ENCODE results near the gene MGRN1. TPM values are rescaled to one million over a fixed set of nuclear protein-coding genes. Genes with fewer than 3 reads are reported as not detected.

MGRN1 gene
- total RNA-seq, 1 donor from 2014 or later: 40.8 TPM

DNA sequence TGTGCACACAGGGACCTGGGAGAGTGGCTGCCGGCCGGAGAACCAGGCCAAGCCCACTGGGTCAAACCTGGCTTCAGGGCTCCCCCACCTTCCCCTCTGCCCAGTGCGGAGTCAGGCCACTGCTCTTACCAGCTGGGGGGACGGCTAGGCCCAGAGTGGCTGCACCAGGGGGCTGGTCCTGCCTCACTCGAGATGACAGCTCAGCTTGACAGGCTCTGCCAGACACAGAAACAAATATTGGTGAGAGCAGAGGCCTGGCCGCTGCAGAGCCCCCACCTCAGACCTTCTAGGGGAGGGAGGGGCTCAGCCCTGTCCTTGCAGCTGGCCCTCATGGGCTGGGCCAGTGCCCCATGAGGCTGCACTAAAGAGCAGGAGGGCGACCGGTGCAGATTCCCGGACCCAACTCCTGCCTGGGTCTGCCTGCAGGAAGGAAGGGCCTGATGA, 73.2 kb downstream of the MGRN1 start:
- no peak for DNase-seq (ENCODE audit: extremely low spot score in 2 of 2)
- intact Hi-C loops (cut with DNase I): no loop called here
- Histone ChIP-seq H3K36me3 (peaks cover 0 to 39% of the 10 kb centered on the region in 2 donors), H3K4me1 (peaks cover 31% of the 10 kb centered on the region), H3K9me3 (no peaks in the 10 kb centered on the region), H3K4me3 (no peak overlapping the region), H3K27me3 (no peaks in the 10 kb centered on the region), H3K27ac (no peak overlapping the region)
- TF ChIP-seq POLR2AphosphoS5 (IDR thresholded peaks at IDR 0.05; ENCODE audit: insufficient read depth in 1 of 2, low read depth in 1 of 2) (no peak), POLR2A (IDR thresholded peaks at IDR 0.05) (no peak)
- TF ChIP-seq, protein P1, sequence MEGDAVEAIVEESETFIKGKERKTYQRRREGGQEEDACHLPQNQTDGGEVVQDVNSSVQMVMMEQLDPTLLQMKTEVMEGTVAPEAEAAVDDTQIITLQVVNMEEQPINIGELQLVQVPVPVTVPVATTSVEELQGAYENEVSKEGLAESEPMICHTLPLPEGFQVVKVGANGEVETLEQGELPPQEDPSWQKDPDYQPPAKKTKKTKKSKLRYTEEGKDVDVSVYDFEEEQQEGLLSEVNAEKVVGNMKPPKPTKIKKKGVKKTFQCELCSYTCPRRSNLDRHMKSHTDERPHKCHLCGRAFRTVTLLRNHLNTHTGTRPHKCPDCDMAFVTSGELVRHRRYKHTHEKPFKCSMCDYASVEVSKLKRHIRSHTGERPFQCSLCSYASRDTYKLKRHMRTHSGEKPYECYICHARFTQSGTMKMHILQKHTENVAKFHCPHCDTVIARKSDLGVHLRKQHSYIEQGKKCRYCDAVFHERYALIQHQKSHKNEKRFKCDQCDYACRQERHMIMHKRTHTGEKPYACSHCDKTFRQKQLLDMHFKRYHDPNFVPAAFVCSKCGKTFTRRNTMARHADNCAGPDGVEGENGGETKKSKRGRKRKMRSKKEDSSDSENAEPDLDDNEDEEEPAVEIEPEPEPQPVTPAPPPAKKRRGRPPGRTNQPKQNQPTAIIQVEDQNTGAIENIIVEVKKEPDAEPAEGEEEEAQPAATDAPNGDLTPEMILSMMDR (IDR thresholded peaks at IDR 0.05): no peak

GRCh38 chr16:4698321-4699045, 73.9 kb downstream of the MGRN1 start:
- no peaks in the 10 kb centered on the region for H3K9me3 ChIP-seq
- intact Hi-C loops (cut with DNase I): no loop called here
- TF ChIP-seq POLR2A (IDR thresholded peaks at IDR 0.05) (no peak), POLR2AphosphoS5 (IDR thresholded peaks at IDR 0.05; ENCODE audit: insufficient read depth in 1 of 2, low read depth in 1 of 2) (no peak)
- TF ChIP-seq, protein P1 (IDR thresholded peaks at IDR 0.05): no peak
- H3K36me3 ChIP-seq: peaks cover 0 to 39% of the 10 kb centered on the region in 2 donors
- H3K27me3 ChIP-seq: no peaks in the 10 kb centered on the region
- peaks cover 27% of the 10 kb centered on the region for H3K4me1 ChIP-seq
- no peak overlapping the region for H3K4me3 ChIP-seq
- DNase-seq (ENCODE audit: extremely low spot score in 2 of 2): no peak
- H3K27ac ChIP-seq: no peak overlapping the region

- intact Hi-C loops (cut with DNase I): no loop called here
These were observed 74.5 kb downstream of the MGRN1 start for GRCh38 chr16:4699046-4699556.

GRCh38 chr16:4700380-4700996, 75.9 kb downstream of the MGRN1 start:
- DNase-seq (ENCODE audit: extremely low spot score in 2 of 2): no peak

More at GRCh38 chr16:4699046-4699556, 74.5 kb downstream of the MGRN1 start:
- Histone ChIP-seq H3K4me3 (no peak overlapping the region), H3K9me3 (no peaks in the 10 kb centered on the region), H3K4me1 (peaks cover 26% of the 10 kb centered on the region), H3K36me3 (peaks cover 0 to 40% of the 10 kb centered on the region in 2 donors), H3K27ac (no peak overlapping the region), H3K27me3 (no peaks in the 10 kb centered on the region)
- TF ChIP-seq POLR2AphosphoS5 (IDR thresholded peaks at IDR 0.05; ENCODE audit: insufficient read depth in 1 of 2, low read depth in 1 of 2) (no peak), POLR2A (IDR thresholded peaks at IDR 0.05) (no peak)
- TF ChIP-seq, protein P1 (IDR thresholded peaks at IDR 0.05): no peak
- DNase-seq (ENCODE audit: extremely low spot score in 2 of 2): no peak

More at GRCh38 chr16:4700380-4700996, 75.9 kb downstream of the MGRN1 start:
- H3K27me3 ChIP-seq: no peaks in the 10 kb centered on the region
- TF ChIP-seq POLR2A (IDR thresholded peaks at IDR 0.05) (no peak), POLR2AphosphoS5 (IDR thresholded peaks at IDR 0.05; ENCODE audit: insufficient read depth in 1 of 2, low read depth in 1 of 2) (no peak)
- TF ChIP-seq, protein P1 (IDR thresholded peaks at IDR 0.05): no peak
- H3K4me3 ChIP-seq: no peak overlapping the region
- no peak overlapping the region for H3K27ac ChIP-seq
- no peaks in the 10 kb centered on the region for H3K9me3 ChIP-seq
- H3K36me3 ChIP-seq: peaks cover 0 to 52% of the 10 kb centered on the region in 2 donors
- H3K4me1 ChIP-seq: peaks cover 12% of the 10 kb centered on the region
- intact Hi-C loops (cut with DNase I): no loop called here
